Cardiac ventricle fibroblast (primary cell): ENCODE data around the gene NUDT17. TPM values are rescaled to one million over a fixed set of nuclear protein-coding genes. Genes with fewer than 3 reads are reported as not detected.

Source experiments
- total RNA-seq: library from RNA; depleted of rRNA; stranded (reverse); fragments of >200 nt; gene quantifications from 2 replicates; pipeline ENCODE4 v1.2.3, GENCODE V29; 2015

NUDT17 gene, protein sequence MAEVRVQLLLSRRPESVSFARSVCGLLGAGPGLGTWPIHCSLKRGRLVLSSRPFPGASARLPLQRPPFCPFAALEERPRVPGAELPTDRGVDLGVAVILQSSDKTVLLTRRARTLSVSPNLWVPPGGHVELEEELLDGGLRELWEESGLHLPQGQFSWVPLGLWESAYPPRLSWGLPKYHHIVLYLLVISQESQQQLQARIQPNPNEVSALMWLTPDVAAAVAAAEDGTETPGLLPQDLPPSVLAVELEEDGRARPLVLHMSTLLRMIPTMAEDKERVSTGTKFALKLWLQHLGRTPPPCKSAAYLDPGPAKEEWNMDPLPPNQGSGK
- 0.69 and 1.4 TPM in 2 replicates for total RNA-seq

GRCh38 chr1:145845514-145846161 lies at the start of gene NUDT17:
Gene NUDT17, plus strand, starts transcription at chr1:145845630. Its CDS starts 11 bp downstream, at chr1:145845641.

DNA sequence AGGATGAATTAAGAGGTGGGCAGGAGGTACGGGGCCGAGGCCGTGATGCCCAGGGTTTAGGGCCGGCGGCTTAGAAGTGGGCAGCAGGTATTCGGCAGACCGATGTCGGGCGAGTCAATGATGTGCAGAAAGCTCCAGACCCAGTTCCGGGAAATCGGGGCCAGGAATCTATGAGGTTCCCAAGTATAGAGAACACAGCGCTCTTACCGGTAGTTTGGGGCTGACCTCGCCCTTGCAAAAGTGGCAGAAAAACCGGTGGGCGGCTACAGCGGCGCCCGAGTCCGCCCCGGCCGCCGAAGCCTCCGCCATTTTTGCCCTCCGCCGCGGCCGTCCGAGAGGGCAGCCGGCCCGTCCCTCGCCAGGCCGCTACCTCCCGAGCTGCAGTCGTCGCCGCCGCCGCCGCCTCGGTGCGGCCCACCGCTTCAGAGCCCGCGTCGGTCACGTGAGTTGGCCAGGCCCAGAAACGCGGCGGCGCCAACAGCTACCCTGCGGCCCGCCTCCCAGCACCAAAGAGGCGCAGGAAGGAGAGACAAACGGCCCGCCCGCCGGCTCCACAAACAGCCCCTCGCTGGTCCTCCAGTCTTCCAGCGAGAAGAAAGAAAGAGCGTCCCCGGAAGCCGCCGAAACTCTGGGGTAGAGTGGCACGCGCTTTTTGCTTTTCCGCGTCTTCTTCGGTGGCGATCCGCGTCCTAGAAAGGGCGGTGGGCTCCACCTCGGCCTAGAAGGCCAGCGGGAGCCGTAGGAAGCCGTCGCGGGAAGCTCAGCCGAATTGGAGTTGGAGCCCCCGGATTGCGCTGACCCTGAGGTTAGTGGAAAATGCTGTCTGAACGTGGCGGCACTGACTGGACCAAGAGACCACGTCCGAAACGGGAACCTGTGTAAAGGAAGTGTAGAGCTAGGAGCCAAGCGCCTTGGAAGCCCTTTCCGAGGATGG lies 21.6 kb upstream of the NUDT17 start, which contains the start of the genes POLR3C and RNF115:
Gene POLR3C, plus strand, starts transcription at position 636 of the 934 bp plus-strand sequence. CDS start 1,577 bp downstream, outside the sequence.
Gene RNF115, minus strand, starts transcription at position 531 of the 934 bp plus-strand sequence. Its CDS starts 222 bp downstream, at position 309.

DNA sequence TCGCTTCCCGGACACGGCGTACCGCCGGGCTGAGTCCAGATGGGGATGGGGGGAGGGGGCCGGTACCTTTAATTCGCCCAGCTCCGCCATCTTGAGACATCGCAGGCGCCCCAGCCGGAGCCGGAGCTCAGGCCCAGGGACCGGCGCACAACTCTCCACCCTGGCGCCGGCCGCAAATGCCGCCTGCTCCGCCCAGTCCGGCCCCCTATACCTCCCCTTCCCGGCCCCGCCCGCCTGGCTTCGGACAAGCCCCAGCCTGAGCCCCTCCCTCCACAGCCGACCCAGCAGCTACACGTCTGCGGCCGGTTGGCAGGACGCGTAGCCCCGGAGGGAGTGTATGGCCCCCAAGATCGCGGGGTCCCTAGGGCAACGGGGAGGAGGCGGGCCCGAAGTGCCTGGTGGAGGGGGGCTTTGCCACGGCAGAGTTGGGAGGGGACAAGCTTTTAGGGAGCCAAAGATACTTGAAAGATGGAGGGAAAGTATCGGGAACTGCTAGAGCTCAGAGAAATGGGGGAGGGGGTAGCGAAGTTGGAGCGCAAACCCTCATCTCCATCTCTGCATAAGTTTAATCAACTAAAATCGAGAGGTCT lies 13.6 kb downstream of the NUDT17 start, which contains the start of gene PIAS3:
Gene PIAS3, minus strand, starts transcription at position 181 of the 590 bp plus-strand sequence. Its CDS starts 91 bp downstream, at position 90.

GRCh38 chr1:145885738-145886287 lies 40.4 kb downstream of the NUDT17 start, which contains the start of gene ANKRD35:
Gene ANKRD35, minus strand, starts transcription at chr1:145885866. Its CDS starts 108 bp downstream, at chr1:145885758.

Other genes starting within 250 kb of the NUDT17 start
- 20.8 and 32.6 TPM in 2 replicates for gene GPR89A, start 237.6 kb upstream of the NUDT17 start, total RNA-seq
- gene PDZK1, start 138.3 kb upstream of the NUDT17 start, total RNA-seq = 0.10 TPM in 1 of 2 replicates, not detected in the other
- not detected in 2 replicates for gene CD160, start 126.1 kb upstream of the NUDT17 start, total RNA-seq
- 6.8 and 8.2 TPM in 2 replicates for gene RNF115, start 21.5 kb upstream of the NUDT17 start, total RNA-seq
- 22.8 and 25.5 TPM in 2 replicates for gene POLR3C, start 21.4 kb upstream of the NUDT17 start, total RNA-seq
- 26.1 and 26.3 TPM in 2 replicates for gene PIAS3, start 13.5 kb downstream of the NUDT17 start, total RNA-seq
- gene ANKRD35, start 40.2 kb downstream of the NUDT17 start, total RNA-seq = 4.2 and 5.0 TPM in 2 replicates
- 12.8 and 13.1 TPM in 2 replicates for gene ITGA10, start 64.4 kb downstream of the NUDT17 start, total RNA-seq
- gene PEX11B, start 73.1 kb downstream of the NUDT17 start, total RNA-seq = 22.8 and 25.9 TPM in 2 replicates
- 115 and 134 TPM in 2 replicates for gene RBM8A, start 81.9 kb downstream of the NUDT17 start, total RNA-seq
- 36.6 and 45.0 TPM in 2 replicates for gene LIX1L, start 112.4 kb downstream of the NUDT17 start, total RNA-seq
- 0.39 and 0.75 TPM in 2 replicates for gene ANKRD34A, start 118.9 kb downstream of the NUDT17 start, total RNA-seq
- 10.4 and 13.9 TPM in 2 replicates for gene POLR3GL, start 119.1 kb downstream of the NUDT17 start, total RNA-seq
- 274 and 291 TPM in 2 replicates for gene TXNIP, start 150.9 kb downstream of the NUDT17 start, total RNA-seq
- gene HJV, start 176.1 kb downstream of the NUDT17 start, total RNA-seq = not detected in 2 replicates